Stimulated activated CD4-positive, alpha-beta T cell treated with anti-CD3 and anti-CD28 coated beads, Interleukin-2, amount 100 ng/mL, for 24 hours (primary cell): Measurements from ENCODE around the gene PSTPIP1.
"Not testable (repeated sequence)": the region's sequence is repeated elsewhere in the genome, so short reads cannot be mapped to it uniquely, and the experiment has no call there.

Experiments used
- DNase-seq, 2 donors: peaks; one replicate each; pipeline ENCODE4 v3.0.0-alpha.2; 2020

Gene PSTPIP1

GRCh38 chr15:76994971-76995945 lies at the start of gene PSTPIP1:
TSS of gene PSTPIP1 (plus strand) at chr15:76995126. CDS start at chr15:76995574, 448 bp downstream.
- DNase-seq = peak; percentile 71 to 76

- no peak for DNase-seq
Measured at GRCh38 chr15:76945494-76946093, 49.3 kb upstream of the PSTPIP1 start.

GRCh38 chr15:76947454-76947853 lies 47.5 kb upstream of the PSTPIP1 start:
- DNase-seq = no peak

GRCh38 chr15:76951220-76951619 lies 43.7 kb upstream of the PSTPIP1 start:
- DNase-seq = no peak

- no peak for DNase-seq
Measured at GRCh38 chr15:76953913-76954312, 41.0 kb upstream of the PSTPIP1 start.

GRCh38 chr15:76954744-76955143 lies 40.2 kb upstream of the PSTPIP1 start:
- DNase-seq = no peak

GRCh38 chr15:76961268-76962011 lies 33.5 kb upstream of the PSTPIP1 start:
- DNase-seq = no peak

GRCh38 chr15:76962337-76963013 lies 32.5 kb upstream of the PSTPIP1 start:
- no peak for DNase-seq

- DNase-seq = no peak
Measured at GRCh38 chr15:76963596-76963995, 31.3 kb upstream of the PSTPIP1 start.

GRCh38 chr15:76964157-76964556 lies 30.8 kb upstream of the PSTPIP1 start:
- no peak for DNase-seq

- not testable (repeated sequence) for DNase-seq
Measured at GRCh38 chr15:76966051-76966450, 28.9 kb upstream of the PSTPIP1 start.

- no peak for DNase-seq
Measured at GRCh38 chr15:76967067-76967466, 27.9 kb upstream of the PSTPIP1 start.

- no peak for DNase-seq
Measured at GRCh38 chr15:76968306-76968705, 26.6 kb upstream of the PSTPIP1 start.

GRCh38 chr15:76972389-76973361 lies 22.3 kb upstream of the PSTPIP1 start:
- DNase-seq = no peak

- DNase-seq = peak; percentile 73 to 74
Measured at GRCh38 chr15:76973362-76973743, 21.6 kb upstream of the PSTPIP1 start.

GRCh38 chr15:76973906-76974305 lies 21.0 kb upstream of the PSTPIP1 start:
- no peak for DNase-seq

- no peak for DNase-seq
Measured at GRCh38 chr15:76974456-76975036, 20.4 kb upstream of the PSTPIP1 start.

- DNase-seq = no peak
Measured at GRCh38 chr15:76976141-76976540, 18.8 kb upstream of the PSTPIP1 start.

GRCh38 chr15:76976572-76977270 lies 18.2 kb upstream of the PSTPIP1 start:
- DNase-seq = no peak

- no peak for DNase-seq
Measured at GRCh38 chr15:76978522-76979330, 16.2 kb upstream of the PSTPIP1 start.
